ENCODE results near the gene POU6F2. TPM values are rescaled to one million over a fixed set of nuclear protein-coding genes. Genes with fewer than 3 reads are reported as not detected.

POU6F2 gene
- total RNA-seq, 1 donor from 2014 or later, result 9.2 TPM

- no peak for TF ChIP-seq CTCF (IDR thresholded peaks at IDR 0.05; ENCODE audit: unreplicated experiment)
- Mint-ChIP-seq H3K36me3 (no peaks in the 10 kb centered on the region), H3K27me3 (ENCODE audit: low read depth) (no peaks in the 10 kb centered on the region)
Measured at GRCh38 chr7:39480901-39481300, 503.2 kb downstream of the POU6F2 start.

GRCh38 chr7:39488467-39489393 lies 511.0 kb downstream of the POU6F2 start:
- Mint-ChIP-seq H3K27me3 (ENCODE audit: low read depth) (peaks cover 6% of the 10 kb centered on the region), H3K4me3 (no peak overlapping the region), H3K4me1 (peaks cover under 1% of the 10 kb centered on the region), H3K9me3 (no peaks in the 10 kb centered on the region), H3K27ac (no peak overlapping the region), H3K36me3 (no peaks in the 10 kb centered on the region)
- no peak for DNase-seq (ENCODE audit: low spot score in 2 of 2, unreplicated experiment in 2 of 2)
- no peak for TF ChIP-seq CTCF (IDR thresholded peaks at IDR 0.05; ENCODE audit: unreplicated experiment)

More at GRCh38 chr7:39480901-39481300, 503.2 kb downstream of the POU6F2 start:
- DNase-seq (ENCODE audit: low spot score in 2 of 2, unreplicated experiment in 2 of 2), result no peak
- H3K4me1 Mint-ChIP-seq, result no peaks in the 10 kb centered on the region
- peaks cover 12% of the 10 kb centered on the region for H3K9me3 Mint-ChIP-seq
- H3K27ac Mint-ChIP-seq, result no peak overlapping the region
- no peak overlapping the region for H3K4me3 Mint-ChIP-seq

GRCh38 chr7:39490296-39490695 lies 512.6 kb downstream of the POU6F2 start:
- H3K27ac Mint-ChIP-seq, result no peak overlapping the region
- peaks cover 6% of the 10 kb centered on the region for H3K27me3 Mint-ChIP-seq (ENCODE audit: low read depth)
- DNase-seq (ENCODE audit: low spot score in 2 of 2, unreplicated experiment in 2 of 2), result no peak
- no peak overlapping the region for H3K4me3 Mint-ChIP-seq
- no peaks in the 10 kb centered on the region for H3K36me3 Mint-ChIP-seq
- H3K9me3 Mint-ChIP-seq, result no peaks in the 10 kb centered on the region
- TF ChIP-seq CTCF (IDR thresholded peaks at IDR 0.05; ENCODE audit: unreplicated experiment), result no peak
- peaks cover 8% of the 10 kb centered on the region for H3K4me1 Mint-ChIP-seq

GRCh38 chr7:39493934-39494333 lies 516.2 kb downstream of the POU6F2 start:
- Mint-ChIP-seq H3K36me3 (no peaks in the 10 kb centered on the region), H3K4me1 (peaks cover 8% of the 10 kb centered on the region), H3K27ac (no peak overlapping the region), H3K4me3 (no peak overlapping the region), H3K9me3 (no peaks in the 10 kb centered on the region), H3K27me3 (ENCODE audit: low read depth) (peaks cover 4% of the 10 kb centered on the region)
- no peak for DNase-seq (ENCODE audit: low spot score in 2 of 2, unreplicated experiment in 2 of 2)
- no peak for TF ChIP-seq CTCF (IDR thresholded peaks at IDR 0.05; ENCODE audit: unreplicated experiment)

GRCh38 chr7:39501358-39501757 lies 523.6 kb downstream of the POU6F2 start:
- no peaks in the 10 kb centered on the region for H3K27me3 Mint-ChIP-seq (ENCODE audit: low read depth)
- no peak for DNase-seq (ENCODE audit: low spot score in 2 of 2, unreplicated experiment in 2 of 2)
- no peaks in the 10 kb centered on the region for H3K9me3 Mint-ChIP-seq
- H3K4me1 Mint-ChIP-seq, result no peaks in the 10 kb centered on the region
- no peak overlapping the region for H3K27ac Mint-ChIP-seq
- no peak overlapping the region for H3K4me3 Mint-ChIP-seq
- TF ChIP-seq CTCF (IDR thresholded peaks at IDR 0.05; ENCODE audit: unreplicated experiment), result no peak
- no peaks in the 10 kb centered on the region for H3K36me3 Mint-ChIP-seq

All from mesothelial cell of epicardium (in vitro differentiated cells).